Measurements from ENCODE around the gene ALOX15. TPM values are rescaled to one million over a fixed set of nuclear protein-coding genes. Genes with fewer than 3 reads are reported as not detected.

ALOX15 gene
- total RNA-seq, 2 donors from 2014 or later = not detected

DNA sequence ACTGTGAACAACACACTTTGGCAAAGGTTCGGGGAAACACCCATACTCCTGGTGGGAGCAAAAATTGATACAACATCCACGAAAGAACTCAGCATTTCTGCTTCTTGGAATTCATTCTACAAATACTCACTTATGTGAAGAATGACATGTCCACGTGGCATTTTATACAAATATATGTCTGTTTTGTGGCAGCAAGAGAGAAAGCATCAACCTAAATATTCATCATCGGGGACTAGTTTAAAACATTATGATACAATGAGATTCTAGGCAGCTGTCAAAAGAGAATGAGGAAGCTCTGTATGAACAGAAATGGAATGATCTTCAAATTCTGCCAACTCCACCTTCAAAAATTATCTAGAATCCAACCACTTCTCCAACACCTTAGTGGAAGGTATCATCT, 25.7 kb upstream of the ALOX15 start:
- 89 to 93% methylated on average over 1 to 4 of the region's 4 CpGs for WGBS, 2 experiments (ENCODE audit: insufficient coverage in 1 of 2, insufficient read length in 1 of 2)
- no peaks in the 10 kb centered on the region for H3K27me3 Mint-ChIP-seq (ENCODE audit: insufficient read depth)
- Histone ChIP-seq H3K4me1 (ENCODE audit: control insufficient read depth, insufficient read depth, low read length) (no peaks in the 10 kb centered on the region), H3K27ac (ENCODE audit: low read depth, low read length) (no peak overlapping the region), H3K27me3 (ENCODE audit: control insufficient read depth, insufficient read depth, low read length, poor library complexity, severe bottlenecking) (no peaks in the 10 kb centered on the region), H3K36me3 (ENCODE audit: control insufficient read depth, insufficient read depth, low read length) (peaks cover 24% of the 10 kb centered on the region), H3K9me3 (ENCODE audit: control insufficient read depth, low read length) (no peaks in the 10 kb centered on the region), H3K9ac (ENCODE audit: extremely low read depth, low read length, poor library complexity, severe bottlenecking) (no peak overlapping the region), H3K4me3 (ENCODE audit: low read length) (no peak overlapping the region)
- no peaks in the 10 kb centered on the region for H3K4me1 Mint-ChIP-seq
- H3K27ac Mint-ChIP-seq = no peak overlapping the region
- no peak overlapping the region for H3K4me3 Mint-ChIP-seq
- no peak for DNase-seq
- H3K9me3 Mint-ChIP-seq = no peaks in the 10 kb centered on the region
- TF ChIP-seq, protein P1, sequence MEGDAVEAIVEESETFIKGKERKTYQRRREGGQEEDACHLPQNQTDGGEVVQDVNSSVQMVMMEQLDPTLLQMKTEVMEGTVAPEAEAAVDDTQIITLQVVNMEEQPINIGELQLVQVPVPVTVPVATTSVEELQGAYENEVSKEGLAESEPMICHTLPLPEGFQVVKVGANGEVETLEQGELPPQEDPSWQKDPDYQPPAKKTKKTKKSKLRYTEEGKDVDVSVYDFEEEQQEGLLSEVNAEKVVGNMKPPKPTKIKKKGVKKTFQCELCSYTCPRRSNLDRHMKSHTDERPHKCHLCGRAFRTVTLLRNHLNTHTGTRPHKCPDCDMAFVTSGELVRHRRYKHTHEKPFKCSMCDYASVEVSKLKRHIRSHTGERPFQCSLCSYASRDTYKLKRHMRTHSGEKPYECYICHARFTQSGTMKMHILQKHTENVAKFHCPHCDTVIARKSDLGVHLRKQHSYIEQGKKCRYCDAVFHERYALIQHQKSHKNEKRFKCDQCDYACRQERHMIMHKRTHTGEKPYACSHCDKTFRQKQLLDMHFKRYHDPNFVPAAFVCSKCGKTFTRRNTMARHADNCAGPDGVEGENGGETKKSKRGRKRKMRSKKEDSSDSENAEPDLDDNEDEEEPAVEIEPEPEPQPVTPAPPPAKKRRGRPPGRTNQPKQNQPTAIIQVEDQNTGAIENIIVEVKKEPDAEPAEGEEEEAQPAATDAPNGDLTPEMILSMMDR (conservative IDR thresholded peaks at IDR 0.05) = no peak
- peaks cover 20% of the 10 kb centered on the region for H3K36me3 Mint-ChIP-seq (ENCODE audit: low read depth)

DNA sequence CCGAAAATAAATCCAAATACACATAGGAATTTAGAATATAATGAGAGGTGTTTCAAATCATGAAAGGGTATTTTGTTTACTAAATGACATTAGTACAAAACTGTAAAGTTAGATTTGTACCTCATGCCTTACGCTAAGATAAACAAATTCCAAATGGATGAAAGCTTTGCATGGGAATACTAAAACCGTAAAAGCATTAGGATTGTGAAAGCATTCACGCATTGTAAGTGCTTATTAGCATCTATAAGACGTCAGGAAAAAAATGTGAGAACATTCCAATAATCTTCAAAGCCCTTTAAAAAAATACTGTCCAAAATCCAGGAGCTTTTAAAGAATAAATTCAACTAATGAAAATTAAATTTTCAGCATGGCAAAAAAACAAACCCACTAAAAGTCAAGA, 24.8 kb upstream of the ALOX15 start:
- 89% methylated on average over 4 of the region's 5 CpGs for WGBS, 2 experiments (ENCODE audit: insufficient coverage in 1 of 2, insufficient read length in 1 of 2)
- Mint-ChIP-seq H3K36me3 (ENCODE audit: low read depth) (peaks cover 16% of the 10 kb centered on the region), H3K4me3 (no peak overlapping the region), H3K27me3 (ENCODE audit: insufficient read depth) (no peaks in the 10 kb centered on the region), H3K9me3 (no peaks in the 10 kb centered on the region), H3K27ac (no peak overlapping the region), H3K4me1 (no peaks in the 10 kb centered on the region)
- Histone ChIP-seq H3K27me3 (ENCODE audit: control insufficient read depth, insufficient read depth, low read length, poor library complexity, severe bottlenecking) (no peaks in the 10 kb centered on the region), H3K9me3 (ENCODE audit: control insufficient read depth, low read length) (no peaks in the 10 kb centered on the region), H3K4me3 (ENCODE audit: low read length) (no peak overlapping the region), H3K27ac (ENCODE audit: low read depth, low read length) (no peak overlapping the region), H3K9ac (ENCODE audit: extremely low read depth, low read length, poor library complexity, severe bottlenecking) (no peak overlapping the region), H3K4me1 (ENCODE audit: control insufficient read depth, insufficient read depth, low read length) (no peaks in the 10 kb centered on the region), H3K36me3 (ENCODE audit: control insufficient read depth, insufficient read depth, low read length) (peaks cover 17% of the 10 kb centered on the region)
- no peak for DNase-seq
- TF ChIP-seq, protein P1 (conservative IDR thresholded peaks at IDR 0.05) = no peak

DNA sequence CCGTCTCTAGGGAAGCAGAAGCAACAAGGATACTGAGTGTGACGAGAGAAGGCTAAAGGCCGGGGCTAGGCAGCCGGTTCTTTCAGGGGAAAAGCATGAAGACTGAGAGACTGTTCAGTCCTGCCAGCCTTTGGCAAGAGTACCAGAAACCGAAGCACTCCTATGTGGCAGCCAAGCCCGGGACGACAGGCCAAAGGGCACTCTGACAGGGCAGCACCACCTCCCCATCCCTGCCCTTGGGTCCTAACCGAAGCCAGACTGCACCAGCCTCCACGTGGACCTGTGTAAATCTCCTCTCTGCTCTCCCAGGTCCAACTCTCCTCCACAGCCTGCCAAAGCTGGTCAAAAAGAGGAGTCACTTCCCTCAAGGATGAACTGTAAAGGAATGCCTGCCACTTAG, 23.5 kb upstream of the ALOX15 start:
- no peaks in the 10 kb centered on the region for H3K9me3 ChIP-seq (ENCODE audit: control insufficient read depth, low read length)
- Mint-ChIP-seq H3K27ac (no peak overlapping the region), H3K4me1 (no peaks in the 10 kb centered on the region), H3K4me3 (no peak overlapping the region), H3K27me3 (ENCODE audit: insufficient read depth) (peaks cover 2% of the 10 kb centered on the region), H3K36me3 (ENCODE audit: low read depth) (peaks cover 6% of the 10 kb centered on the region), H3K9me3 (no peaks in the 10 kb centered on the region)
- H3K4me1 ChIP-seq (ENCODE audit: control insufficient read depth, insufficient read depth, low read length) = no peaks in the 10 kb centered on the region
- H3K4me3 ChIP-seq (ENCODE audit: low read length) = no peak overlapping the region
- peaks cover 10% of the 10 kb centered on the region for H3K36me3 ChIP-seq (ENCODE audit: control insufficient read depth, insufficient read depth, low read length)
- no peak overlapping the region for H3K9ac ChIP-seq (ENCODE audit: extremely low read depth, low read length, poor library complexity, severe bottlenecking)
- no peak overlapping the region for H3K27ac ChIP-seq (ENCODE audit: low read depth, low read length)
- H3K27me3 ChIP-seq (ENCODE audit: control insufficient read depth, insufficient read depth, low read length, poor library complexity, severe bottlenecking) = no peaks in the 10 kb centered on the region
- DNase-seq = no peak
- WGBS, 2 experiments (ENCODE audit: insufficient coverage in 1 of 2, insufficient read length in 1 of 2) = 87 to 89% methylated on average over 7 to 9 of the region's 9 CpGs
- TF ChIP-seq, protein P1 (conservative IDR thresholded peaks at IDR 0.05) = no peak

All from endodermal cell (in vitro differentiated cells).